NCI-H2196 (cell line): Measurements from ENCODE around the gene THAP11.
A peak's percentile ranks its signal among the peaks of the same experiment; 100 is the strongest.

Experiments used
- DNase-seq: peaks from one replicate; lab custom pipeline; 2025; ENCODE audit not compliant: unreplicated experiment; lab: John Stamatoyannopoulos, UW

The THAP11 gene

GRCh38 chr16:67883146-67883871 is 41.2 kb downstream of the THAP11 start:
- DNase-seq, result no peak

DNA sequence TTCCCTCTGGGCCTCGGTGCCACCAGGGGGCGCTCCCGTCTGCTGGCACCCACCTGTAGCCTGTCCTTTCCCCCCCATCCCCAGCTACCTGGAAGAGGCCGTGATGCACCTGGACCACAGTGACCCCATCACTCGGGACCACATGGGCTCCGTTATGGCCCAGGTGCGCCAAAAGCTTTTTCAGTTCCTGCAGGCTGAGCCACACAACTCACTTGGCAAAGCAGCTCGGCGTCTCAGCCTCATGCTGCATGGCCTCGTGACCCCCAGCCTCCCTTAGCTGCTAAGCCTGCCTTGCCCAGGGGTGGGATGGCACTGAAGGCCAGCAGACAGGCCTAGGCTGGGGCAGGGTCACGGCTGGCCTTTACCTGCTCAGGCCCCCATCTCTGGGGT is 41.7 kb downstream of the THAP11 start:
- DNase-seq, result peak; percentile 23

DNA sequence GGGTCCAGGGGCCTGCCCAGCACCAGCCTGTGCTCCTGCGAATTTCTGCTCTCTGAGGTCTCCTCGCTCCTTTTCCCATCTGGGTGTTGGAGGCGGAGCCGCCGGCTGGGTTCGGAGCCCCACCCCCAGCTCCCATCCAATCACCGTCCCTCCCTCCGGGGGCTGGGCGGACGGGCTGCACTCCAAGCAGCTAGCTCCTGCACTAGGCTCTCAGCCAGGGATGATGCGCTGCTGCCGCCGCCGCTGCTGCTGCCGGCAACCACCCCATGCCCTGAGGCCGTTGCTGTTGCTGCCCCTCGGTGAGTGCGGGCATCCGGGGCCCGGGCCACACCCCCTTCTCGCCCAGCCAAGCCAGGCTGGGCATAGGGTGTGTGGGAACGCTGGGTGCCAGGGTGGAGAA is 42.6 kb downstream of the THAP11 start, which contains the start of gene NRN1L:
TSS of gene NRN1L (plus strand) at position 202 of the 400 bp plus-strand sequence. CDS start at position 221, 19 bp downstream.
- peak; percentile 85 for DNase-seq

DNA sequence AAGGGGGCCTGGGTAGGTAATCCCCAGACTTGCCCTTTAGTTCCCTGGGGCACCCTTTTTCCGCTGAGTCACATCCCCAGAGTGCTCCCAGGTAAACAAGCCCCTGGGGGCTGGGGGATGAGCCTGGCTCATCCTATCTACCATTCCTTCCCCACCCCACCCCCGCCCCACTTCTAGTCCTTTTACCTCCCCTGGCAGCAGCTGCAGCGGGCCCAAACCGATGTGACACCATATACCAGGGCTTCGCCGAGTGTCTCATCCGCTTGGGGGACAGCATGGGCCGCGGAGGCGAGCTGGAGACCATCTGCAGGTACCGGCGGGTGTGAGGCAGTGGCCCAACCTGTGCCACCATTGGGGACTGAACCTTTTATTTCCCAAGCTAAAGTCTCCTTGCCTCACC is 43.4 kb downstream of the THAP11 start:
- no peak for DNase-seq

- no peak for DNase-seq
Observed at GRCh38 chr16:67885976-67886375, 43.9 kb downstream of the THAP11 start.

DNA sequence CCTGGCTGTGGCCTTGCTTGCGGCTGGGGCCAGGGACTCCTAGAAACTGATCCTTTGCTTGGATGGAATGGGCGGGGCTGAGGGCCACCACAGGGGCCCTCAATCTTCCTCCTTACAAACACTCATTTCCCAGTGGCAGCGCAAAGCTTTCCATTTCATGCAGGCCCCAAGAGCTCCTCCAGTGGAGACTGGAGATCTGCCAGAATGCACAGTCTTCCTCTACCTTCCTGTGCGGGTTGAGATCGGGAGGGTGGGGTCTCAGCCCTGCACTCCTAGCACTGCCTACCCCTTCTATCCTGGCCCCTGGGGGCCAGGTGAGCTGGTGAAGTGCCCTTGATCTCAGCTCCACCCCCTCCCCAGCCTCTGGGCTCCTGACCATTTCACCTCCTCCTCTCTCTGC is 44.3 kb downstream of the THAP11 start:
- DNase-seq, result no peak

GRCh38 chr16:67888331-67888730 is 46.2 kb downstream of the THAP11 start:
- DNase-seq, result no peak

- DNase-seq, result no peak
Observed at GRCh38 chr16:67892375-67892774, 50.3 kb downstream of the THAP11 start.

DNA sequence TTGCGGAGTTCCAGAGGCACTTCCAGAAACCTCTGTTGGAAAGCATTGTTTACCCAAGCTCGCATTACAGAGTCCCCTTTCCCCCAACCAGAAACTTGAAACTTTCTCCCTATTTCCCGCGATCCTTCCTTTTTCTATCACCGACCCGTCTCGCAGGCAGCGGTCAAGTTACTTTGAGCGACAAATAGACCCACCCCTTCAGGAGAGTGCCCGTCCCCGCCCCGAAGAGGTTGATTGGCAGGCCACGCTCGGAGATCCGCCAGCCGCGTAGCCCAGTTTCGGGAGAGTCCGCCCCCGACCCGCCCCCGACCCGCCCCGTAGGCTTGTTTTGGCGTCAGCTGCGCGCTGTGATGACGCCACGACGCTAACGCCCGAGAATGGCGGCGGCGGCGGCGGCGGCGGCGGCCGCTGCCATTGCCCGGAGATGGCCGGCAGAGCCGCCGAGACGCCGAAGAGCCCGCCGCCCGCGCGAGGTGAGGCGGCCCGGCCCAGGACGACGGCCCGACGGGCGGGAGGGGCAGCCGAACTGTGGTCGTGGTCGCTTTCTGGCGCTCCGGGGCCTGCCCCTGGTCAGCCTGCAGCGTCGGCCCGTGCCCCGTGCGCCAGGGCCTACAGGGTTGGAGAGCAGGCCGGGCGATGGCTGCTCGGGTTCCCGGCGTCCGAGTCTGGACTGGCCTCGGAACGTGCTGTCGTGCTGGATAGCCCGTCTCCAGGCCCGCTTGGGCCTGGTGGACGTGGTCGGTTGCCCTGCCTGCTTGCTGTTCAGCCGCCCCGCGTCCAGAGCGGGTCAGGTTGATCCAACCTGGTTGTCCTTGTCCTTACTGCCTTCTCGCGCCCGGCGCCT is 51.0 kb downstream of the THAP11 start, which contains the start of gene PSKH1:
TSS of gene PSKH1 (plus strand) at position 356 of the 844 bp plus-strand sequence. CDS start 15,496 bp downstream, outside the sequence.
- DNase-seq, result peak; percentile 79
